Measurements from ENCODE around the gene S100A7A. TPM values are rescaled to one million over a fixed set of nuclear protein-coding genes. Genes with fewer than 3 reads are reported as not detected.

S100A7A gene
- total RNA-seq (2021; fragmentation: NEBNext Ultra II Directional; extraction: Animal tissue kit (Norgen Biotek cat#: 25700)), result not detected in 2 replicates
- not detected in 2 replicates for polyA plus RNA-seq (2011; rRNA removed)
- not detected for polyA plus RNA-seq (2011; cell fraction: cytosol; rRNA removed)
- not detected for polyA plus RNA-seq (2011; cell fraction: nucleus; rRNA removed)
- not detected in 4 replicates for polyA plus RNA-seq (2012, experiment 1 of 2)
- polyA plus RNA-seq (2012, experiment 2 of 2), result not detected
- polyA plus RNA-seq (2013, experiment 1 of 2), result not detected
- not detected for polyA plus RNA-seq (2013, experiment 2 of 2)
- not detected in 2 replicates for polyA minus RNA-seq (2011; rRNA and poly(A)+ RNA removed)
- polyA minus RNA-seq (2011; cell fraction: cytosol; rRNA and poly(A)+ RNA removed), result not detected
- not detected for polyA minus RNA-seq (2011; cell fraction: nucleus; rRNA and poly(A)+ RNA removed)
- long read RNA-seq, experiment 1, result 0 reads
- long read RNA-seq, experiment 2, result 0 reads

GRCh38 chr1:153415850-153416570, at the start of gene S100A7A:
TSS of gene S100A7A (plus strand) at chr1:153416520. CDS start at chr1:153418083, 1,563 bp downstream.
- H3K79me2 ChIP-seq (ENCODE audit: control insufficient read depth in 1 of 2, insufficient read depth in 2 of 2, low read length in 2 of 2), result no peaks in the 10 kb centered on the region
- H3K4me1 ChIP-seq (replicated peaks in 1 of 4; ENCODE audit: control insufficient read depth in 3 of 4, insufficient read depth in 4 of 4, low read length in 3 of 4), result no peaks in the 10 kb centered on the region
- H3K18ac ChIP-seq (ENCODE audit: extremely low read depth, low read length), result no peak within 1 kb of the TSS
- H3K36me3 ChIP-seq (ENCODE audit: control insufficient read depth in 2 of 4, insufficient read depth in 4 of 4, low read length in 3 of 4), result no peaks in the 10 kb centered on the region
- no peak within 1 kb of the TSS for H3K4me3 ChIP-seq (ENCODE audit: extremely low read depth in 1 of 4, insufficient read depth in 2 of 4, low read depth in 3 of 4, low read length in 4 of 4)
- H2BK15ac ChIP-seq (ENCODE audit: low read length), result no peak within 1 kb of the TSS
- no peaks in the 10 kb centered on the region for H4K20me1 ChIP-seq (replicated peaks in 1 of 2; ENCODE audit: control insufficient read depth in 1 of 2, insufficient read depth in 2 of 2, low read length in 2 of 2)
- H4K8ac ChIP-seq (ENCODE audit: extremely low read depth, insufficient read depth, low read length), result no peak within 1 kb of the TSS
- no peak within 1 kb of the TSS for H3K4ac ChIP-seq (replicated peaks; ENCODE audit: insufficient read length, low read depth, low read length)
- no peak within 1 kb of the TSS for H3K4me2 ChIP-seq (ENCODE audit: insufficient read depth in 1 of 2, low read depth in 2 of 2, low read length in 2 of 2)
- no peaks in the 10 kb centered on the region for H3K79me1 ChIP-seq (ENCODE audit: low read depth, low read length)
- no peak within 1 kb of the TSS for H3K9ac ChIP-seq (replicated peaks in 1 of 4; ENCODE audit: extremely low read depth in 1 of 4, low read depth in 3 of 4, low read length in 3 of 4)
- H3K27me3 ChIP-seq (replicated peaks in 1 of 4; ENCODE audit: control insufficient read depth in 3 of 4, extremely low read depth in 1 of 4, insufficient read depth in 3 of 4, low read length in 3 of 4), result no peaks in the 10 kb centered on the region
- H3K23me2 ChIP-seq (ENCODE audit: low read depth, low read length), result no peaks in the 10 kb centered on the region; the same call in 1 of the 2 replicates
- H3K56ac ChIP-seq (replicated peaks; ENCODE audit: insufficient read length, low read depth, low read length), result no peak within 1 kb of the TSS
- WGBS, 2 experiments (ENCODE audit: extremely low coverage in 1 of 2, insufficient coverage in 1 of 2, insufficient read length in 1 of 2, insufficient replicate concordance in 2 of 2, low coverage in 1 of 2, low lambda C conversion rate in 2 of 2, missing lambda C conversion rate in 1 of 2), result 84% methylated on average over 6 of the region's 6 CpGs; no CpG with 5 or more reads in 1 of the 2 experiments
- H2BK20ac ChIP-seq (ENCODE audit: low read length), result no peak within 1 kb of the TSS
- H3K9me3 ChIP-seq (ENCODE audit: insufficient read depth in 2 of 2, low read depth in 1 of 2, low read length in 1 of 2), result no peaks in the 10 kb centered on the region; a peak in 1 of 4 replicates
- FAIRE-seq (no peak), DNase-seq (ENCODE audit: low read depth in 1 of 2, low spot score in 2 of 2) (no peak)
- H2BK120ac ChIP-seq (replicated peaks; ENCODE audit: low read depth, low read length), result no peak within 1 kb of the TSS
- no peak within 1 kb of the TSS for H3K14ac ChIP-seq (ENCODE audit: insufficient read length)
- H2AFZ ChIP-seq (ENCODE audit: low read length), result no peak within 1 kb of the TSS
- H3K23ac ChIP-seq (ENCODE audit: insufficient read length), result no peak within 1 kb of the TSS
- no peak within 1 kb of the TSS for H4K5ac ChIP-seq (ENCODE audit: insufficient read length, low read depth, low read length)
- no peak within 1 kb of the TSS for H2BK5ac ChIP-seq (ENCODE audit: low read depth, low read length)
- H4K91ac ChIP-seq (replicated peaks; ENCODE audit: insufficient read length, low read length), result no peak within 1 kb of the TSS
- ChIA-PET CTCF (ENCODE audit: partially characterized antibody) (interaction anchor here (1.4 kb wide), 1 partner anchor 16 kb away, joined by 4 read pairs; no protein-coding TSS in a partner anchor), POLR2A (ENCODE audit: partially characterized antibody) (no interaction called here)
- H2BK12ac ChIP-seq (ENCODE audit: low read depth, low read length), result no peak within 1 kb of the TSS
- no peak within 1 kb of the TSS for H2AK5ac ChIP-seq (ENCODE audit: low read depth, low read length)
- H3K27ac ChIP-seq (ENCODE audit: low read depth, low read length), result no peak within 1 kb of the TSS
- TF ChIP-seq NANOG (IDR thresholded peaks at IDR 0.05; ENCODE audit: insufficient read depth, low read depth, low read length, poor library complexity, severe bottlenecking) (no peak), POLR2A (IDR thresholded peaks at IDR 0.05; ENCODE audit: control extremely low read depth in 1 of 2, low read depth in 2 of 2, low read length in 2 of 2) (no peak), ZNF274 (IDR thresholded peaks at IDR 0.05; ENCODE audit: borderline replicate concordance, extremely low read depth, low read length) (no peak), CTBP2 (IDR thresholded peaks at IDR 0.05; ENCODE audit: borderline replicate concordance, insufficient read depth, insufficient read length, low read length) (no peak), RNF2 (IDR thresholded peaks at IDR 0.05; ENCODE audit: borderline replicate concordance, low read depth, low read length, missing control alignments, poor library complexity, severe bottlenecking) (no peak), SIX5 (IDR thresholded peaks at IDR 0.05; ENCODE audit: low read depth, low read length) (no peak), ATF3 (IDR thresholded peaks at IDR 0.05; ENCODE audit: insufficient read depth, low read depth, low read length) (no peak), CBX8 (IDR thresholded peaks at IDR 0.05; ENCODE audit: borderline replicate concordance, low read depth, low read length) (no peak), RAD21 (IDR thresholded peaks at IDR 0.05 in 1 of 2, conservative IDR thresholded peaks at IDR 0.05 in 1 of 2; ENCODE audit: low read depth in 2 of 2, low read length in 2 of 2) (no peak)
